Measurements from ENCODE around the gene EGLN3.
A peak's percentile ranks its signal among the peaks of the same experiment; 100 is the strongest.
"Not testable (repeated sequence)": the region's sequence is repeated elsewhere in the genome, so short reads cannot be mapped to it uniquely, and the experiment has no call there.

EGLN3 gene

DNA sequence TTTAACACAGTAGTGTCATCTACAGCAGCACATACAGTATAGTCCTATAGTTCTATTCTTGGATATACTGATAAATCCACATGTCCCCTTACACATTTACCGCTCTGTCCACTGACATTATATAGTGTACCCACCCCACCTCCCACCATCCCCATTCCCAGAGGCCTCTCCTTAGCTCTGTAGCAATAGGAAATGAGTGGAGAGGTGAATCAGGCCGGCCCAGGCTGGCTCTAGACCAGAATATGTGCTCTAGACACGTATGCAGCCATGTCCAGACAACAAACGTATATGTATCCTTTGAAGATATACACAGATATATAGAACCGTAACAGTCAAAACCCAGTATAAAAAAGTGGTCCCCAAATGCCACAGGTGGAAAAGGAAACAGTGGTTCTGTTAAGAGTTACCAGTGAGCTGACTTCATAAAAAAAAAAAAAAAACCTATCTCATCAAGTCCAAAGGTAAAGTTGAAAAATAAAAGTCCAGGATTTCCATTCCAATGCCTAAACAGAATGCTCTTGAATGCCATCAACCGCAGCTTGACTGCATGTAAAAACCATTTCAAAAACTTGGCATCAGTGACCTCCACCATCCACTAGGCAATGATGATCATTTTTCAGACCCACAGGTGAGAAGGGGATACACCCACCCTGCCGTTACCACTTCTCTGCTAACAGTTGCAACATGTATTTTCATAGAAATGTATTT lies 16.7 kb downstream of the EGLN3 start:
- DNase-seq = no peak

DNA sequence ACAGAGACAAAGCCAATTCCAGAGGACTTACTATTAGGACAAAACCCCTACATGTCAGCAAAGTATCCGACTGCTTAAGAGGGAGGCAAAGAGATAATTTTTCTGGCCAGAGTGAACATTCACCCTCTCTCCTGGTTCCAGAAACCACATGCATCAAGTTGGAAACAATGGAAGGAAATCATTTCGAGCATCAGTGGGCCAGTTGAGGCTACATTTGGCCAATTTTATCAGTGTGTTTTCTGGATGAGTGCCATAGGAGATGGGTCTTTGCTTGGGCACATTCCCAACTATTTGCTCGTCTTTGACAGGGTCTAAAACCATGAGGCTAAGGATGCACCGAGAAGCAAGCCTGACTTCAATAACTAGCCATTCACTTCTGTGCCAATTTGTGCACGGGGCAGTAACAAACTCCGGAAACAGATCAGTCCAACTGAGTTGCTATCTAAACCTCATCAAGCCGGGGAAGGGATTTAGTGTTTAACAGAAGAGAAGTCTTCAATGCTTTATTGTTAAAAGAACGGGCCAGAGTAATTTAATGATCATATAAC lies 17.4 kb downstream of the EGLN3 start:
- DNase-seq = no peak

DNA sequence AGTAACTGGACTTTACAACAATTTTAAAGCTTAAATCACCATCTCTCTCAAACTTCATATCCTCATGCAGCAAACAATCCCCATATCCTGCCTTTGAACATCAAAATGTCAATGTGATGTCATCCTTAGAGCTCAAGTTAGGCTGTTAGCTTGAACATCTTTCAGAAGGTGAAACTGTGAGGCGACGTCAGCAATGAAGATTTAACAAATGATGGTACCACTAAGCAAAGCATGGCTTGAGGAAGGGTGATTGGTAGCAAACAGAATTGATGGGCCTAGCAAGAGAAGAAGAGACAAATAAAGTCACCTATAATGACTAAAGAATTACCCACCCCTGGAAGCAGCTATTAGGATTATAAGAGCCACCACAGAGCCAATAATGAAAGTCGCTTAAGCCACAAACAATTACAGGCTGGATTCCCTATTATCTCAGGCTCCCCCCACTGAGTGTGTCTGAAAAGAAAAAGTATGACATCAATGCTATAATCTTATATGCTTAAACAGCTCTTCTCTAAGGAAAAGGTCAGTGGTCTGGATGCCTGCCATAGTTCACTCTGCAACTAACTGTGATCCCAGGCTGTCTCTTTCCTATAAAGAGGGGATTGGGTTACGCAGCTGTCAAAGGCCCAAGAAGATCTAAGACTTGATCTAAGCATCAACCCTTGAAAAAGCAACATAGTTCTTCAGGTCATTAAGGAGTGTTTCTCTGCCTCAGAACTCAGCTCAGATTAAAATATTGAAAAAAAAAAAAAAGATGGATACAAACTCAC lies 18.1 kb downstream of the EGLN3 start:
- DNase-seq = peak; percentile 70

DNA sequence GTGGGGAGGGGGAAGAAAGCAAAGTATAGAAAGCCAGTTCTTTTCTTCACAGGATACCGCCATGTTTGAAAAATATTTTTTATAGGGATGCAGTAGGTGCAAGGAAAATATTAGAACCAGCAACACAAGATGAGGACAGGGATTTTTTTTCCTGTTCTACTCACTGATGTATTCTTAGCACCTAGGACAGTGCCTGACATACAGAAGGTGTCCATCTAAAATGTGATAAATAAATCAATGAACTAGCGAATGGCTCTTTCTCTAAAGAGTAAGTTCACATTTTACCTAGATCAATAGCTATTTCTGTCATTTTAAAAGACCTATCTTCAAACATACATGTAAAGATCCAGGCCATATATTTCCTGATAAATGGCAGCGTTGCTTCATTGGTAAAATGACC lies 18.8 kb downstream of the EGLN3 start:
- no peak for DNase-seq

- DNase-seq = no peak
These were observed 19.4 kb downstream of the EGLN3 start for GRCh38 chr14:33931461-33931860.

- no peak for DNase-seq
These were observed 20.4 kb downstream of the EGLN3 start for GRCh38 chr14:33930439-33930838.

- no peak for DNase-seq
These were observed 21.0 kb downstream of the EGLN3 start for GRCh38 chr14:33929799-33930408.

- no peak for DNase-seq
These were observed 22.0 kb downstream of the EGLN3 start for GRCh38 chr14:33928895-33929294.

DNA sequence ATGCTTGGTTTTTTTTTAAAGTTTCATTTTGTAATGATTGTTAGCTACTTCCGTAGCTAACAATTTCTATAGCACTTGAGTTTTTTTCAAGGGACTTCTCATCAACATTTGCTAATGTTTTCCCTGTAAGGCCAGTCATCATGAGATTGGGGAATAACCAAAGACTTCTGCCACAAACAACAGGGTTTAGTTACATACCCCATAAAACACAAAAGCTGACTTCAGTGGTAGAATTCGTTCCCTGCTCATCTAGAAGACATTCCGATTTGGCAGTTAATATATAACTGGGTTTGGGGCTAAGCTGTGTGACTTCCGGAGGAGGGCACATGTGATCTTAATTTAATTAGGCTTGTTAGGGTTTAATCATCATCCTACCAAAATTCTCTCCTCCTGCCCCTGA lies 22.9 kb downstream of the EGLN3 start:
- DNase-seq = no peak

DNA sequence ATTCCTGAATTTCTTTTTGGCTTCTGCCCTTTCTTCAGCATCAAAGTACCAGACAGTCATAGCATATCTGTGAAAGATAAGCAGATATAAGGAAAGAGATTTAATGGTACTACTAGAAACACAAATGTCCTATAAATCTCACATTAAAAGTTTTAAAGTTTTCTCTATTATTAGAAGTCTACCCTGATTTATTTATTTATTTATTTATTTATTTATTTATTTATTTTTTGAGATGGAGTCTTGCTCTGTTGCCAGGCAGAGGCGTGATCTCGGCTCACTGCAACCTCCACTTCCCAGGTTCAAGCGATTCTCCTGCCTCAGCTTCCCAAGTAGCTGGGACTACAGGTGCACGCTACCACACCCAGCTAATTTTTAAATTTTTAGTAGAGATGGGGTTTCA lies 23.9 kb downstream of the EGLN3 start:
- DNase-seq = not testable (repeated sequence)

DNA sequence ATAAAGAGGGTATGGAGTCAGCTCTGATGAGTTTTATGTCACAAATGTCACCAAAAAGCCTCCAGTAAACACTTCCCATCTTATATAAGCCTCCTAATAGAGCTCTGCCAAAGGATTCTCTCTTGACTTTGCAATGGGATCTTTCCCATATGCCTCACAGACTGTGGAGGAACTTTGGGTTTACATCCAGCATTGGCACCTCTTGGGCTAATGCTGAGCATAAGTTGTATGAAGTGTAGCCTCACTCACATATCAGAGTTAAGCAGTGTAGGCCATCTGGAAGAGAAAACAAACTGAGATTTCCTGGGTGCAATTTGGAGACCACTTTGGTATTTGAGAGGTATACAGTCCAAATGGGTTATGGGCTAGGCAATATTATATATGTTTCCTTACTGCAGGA lies 24.9 kb downstream of the EGLN3 start:
- DNase-seq = no peak

DNA sequence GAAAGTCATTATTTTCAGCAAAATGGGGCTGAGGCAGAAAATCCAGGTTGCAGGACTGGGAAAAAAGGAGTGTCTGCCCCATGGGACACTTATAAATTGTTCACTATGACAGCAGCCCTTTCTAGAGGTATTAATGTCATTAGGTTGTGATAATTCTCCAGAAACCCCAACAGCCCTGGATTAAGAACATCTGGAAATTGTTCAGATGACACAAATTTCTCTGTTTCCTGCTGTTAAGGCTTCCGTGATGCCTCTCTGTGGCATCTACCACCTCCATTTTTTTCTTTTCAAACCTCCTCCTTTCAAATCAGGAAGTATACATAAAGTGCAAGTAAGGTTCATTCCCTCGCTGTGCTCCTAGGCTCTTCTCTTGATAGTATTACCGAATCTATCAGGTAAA lies 25.6 kb downstream of the EGLN3 start:
- no peak for DNase-seq

DNA sequence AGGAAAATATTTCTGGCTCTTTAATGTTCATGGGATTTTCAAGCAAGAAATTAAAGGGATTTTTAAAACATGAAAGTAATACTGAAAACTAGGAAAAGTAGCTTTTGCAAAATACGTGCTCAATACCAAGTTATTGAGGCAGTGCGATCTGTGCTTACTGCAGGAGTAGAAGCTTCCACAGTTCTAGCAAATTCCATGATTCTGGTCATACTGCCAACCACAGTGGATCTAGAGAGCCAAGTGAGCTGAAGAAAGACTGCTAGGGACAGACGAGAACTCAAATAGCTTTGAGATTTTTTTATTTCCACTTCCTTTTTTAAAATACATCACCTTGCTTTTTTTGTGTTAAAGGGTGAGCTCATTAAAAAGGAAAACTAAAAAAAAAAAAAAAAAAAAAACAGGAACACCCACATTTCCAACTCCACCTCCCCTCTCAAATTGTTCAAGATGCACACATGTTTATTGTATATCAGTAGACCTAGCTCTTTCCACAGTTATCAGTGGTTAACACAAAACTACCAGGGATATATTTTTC lies 26.2 kb downstream of the EGLN3 start:
- DNase-seq = no peak

- no peak for DNase-seq
These were observed 28.7 kb downstream of the EGLN3 start for GRCh38 chr14:33922125-33922524.

DNA sequence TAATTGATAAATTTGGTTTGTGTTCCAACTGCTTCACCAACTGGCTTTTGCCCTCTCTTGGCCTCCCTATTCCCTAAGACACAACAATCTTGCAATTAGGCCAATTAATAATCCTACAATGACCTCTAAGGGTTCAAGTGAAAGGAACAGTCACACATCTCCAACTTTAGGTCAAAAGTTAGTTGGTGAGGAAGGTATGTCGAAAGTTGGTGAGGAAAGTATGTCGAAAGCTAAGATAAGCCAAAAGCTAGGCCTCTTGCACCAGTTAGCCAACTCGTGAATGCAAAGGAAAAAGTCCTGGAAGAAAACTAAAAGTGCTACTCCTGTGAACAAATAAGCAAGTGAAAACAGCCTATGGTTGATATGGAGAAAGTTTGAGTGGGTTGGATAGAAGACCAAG lies 32.6 kb downstream of the EGLN3 start:
- DNase-seq = no peak

DNA sequence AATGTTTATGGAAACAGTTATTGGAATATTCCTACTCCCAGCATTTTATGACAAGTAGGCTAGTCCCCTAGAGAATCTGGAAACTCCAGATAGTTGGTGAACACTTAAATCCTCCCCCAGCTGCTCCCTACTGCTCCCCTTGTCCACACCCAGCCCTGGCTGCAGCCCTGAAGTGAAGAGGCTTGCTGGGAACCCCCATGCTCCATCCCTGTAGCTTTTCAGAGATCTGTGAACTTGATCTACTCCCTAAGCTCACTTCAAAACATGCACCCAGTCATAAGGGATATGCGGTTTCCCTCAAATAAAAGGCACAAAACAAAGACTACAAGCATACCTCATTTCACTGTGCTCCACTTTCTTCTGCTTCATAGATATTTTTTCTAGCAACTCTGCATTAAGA lies 33.2 kb downstream of the EGLN3 start:
- DNase-seq = no peak

DNA sequence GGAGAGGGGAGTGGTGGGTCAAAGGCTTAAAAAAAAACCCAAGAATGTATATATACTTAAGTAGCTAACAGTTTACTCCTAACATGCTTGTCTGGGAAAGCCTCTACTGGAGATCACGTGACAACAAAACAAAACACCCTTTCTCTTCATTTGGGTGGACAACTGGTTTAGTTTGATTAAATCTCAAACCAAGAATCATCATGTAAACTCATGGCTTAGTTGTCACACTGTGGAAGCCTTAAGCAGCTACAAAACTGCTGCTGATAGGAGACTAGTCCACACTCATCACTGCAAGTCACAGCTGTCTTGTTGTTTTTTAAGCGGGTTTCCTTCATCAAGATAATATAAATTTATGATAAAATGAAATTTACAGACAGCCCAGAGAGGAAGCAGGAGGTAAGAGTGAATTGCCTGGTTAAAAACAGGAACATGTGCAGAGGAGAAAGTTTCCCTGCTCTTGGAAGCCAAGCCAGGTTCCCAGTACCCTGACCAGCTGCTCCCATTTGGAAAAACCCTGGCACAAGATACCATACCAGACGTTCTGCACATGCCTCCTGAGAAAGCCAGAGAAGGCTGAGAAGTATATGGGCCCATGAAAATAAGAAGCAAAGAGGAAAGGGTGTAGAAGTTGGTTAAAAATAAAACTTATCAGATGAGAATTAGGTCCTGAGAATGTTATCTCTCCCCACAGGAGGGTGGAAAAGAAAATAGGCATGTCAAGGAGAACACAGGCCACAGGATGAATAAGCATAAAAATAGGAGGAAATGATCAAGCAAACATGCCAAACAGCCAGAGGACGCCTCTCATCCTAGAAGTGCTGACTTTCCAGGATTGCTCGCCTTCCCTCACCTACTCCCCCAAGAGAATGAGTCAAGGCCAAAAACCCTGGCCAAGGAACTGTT lies 34.0 kb downstream of the EGLN3 start:
- DNase-seq = no peak

- no peak for DNase-seq
These were observed 35.2 kb downstream of the EGLN3 start for GRCh38 chr14:33915682-33916081.

DNA sequence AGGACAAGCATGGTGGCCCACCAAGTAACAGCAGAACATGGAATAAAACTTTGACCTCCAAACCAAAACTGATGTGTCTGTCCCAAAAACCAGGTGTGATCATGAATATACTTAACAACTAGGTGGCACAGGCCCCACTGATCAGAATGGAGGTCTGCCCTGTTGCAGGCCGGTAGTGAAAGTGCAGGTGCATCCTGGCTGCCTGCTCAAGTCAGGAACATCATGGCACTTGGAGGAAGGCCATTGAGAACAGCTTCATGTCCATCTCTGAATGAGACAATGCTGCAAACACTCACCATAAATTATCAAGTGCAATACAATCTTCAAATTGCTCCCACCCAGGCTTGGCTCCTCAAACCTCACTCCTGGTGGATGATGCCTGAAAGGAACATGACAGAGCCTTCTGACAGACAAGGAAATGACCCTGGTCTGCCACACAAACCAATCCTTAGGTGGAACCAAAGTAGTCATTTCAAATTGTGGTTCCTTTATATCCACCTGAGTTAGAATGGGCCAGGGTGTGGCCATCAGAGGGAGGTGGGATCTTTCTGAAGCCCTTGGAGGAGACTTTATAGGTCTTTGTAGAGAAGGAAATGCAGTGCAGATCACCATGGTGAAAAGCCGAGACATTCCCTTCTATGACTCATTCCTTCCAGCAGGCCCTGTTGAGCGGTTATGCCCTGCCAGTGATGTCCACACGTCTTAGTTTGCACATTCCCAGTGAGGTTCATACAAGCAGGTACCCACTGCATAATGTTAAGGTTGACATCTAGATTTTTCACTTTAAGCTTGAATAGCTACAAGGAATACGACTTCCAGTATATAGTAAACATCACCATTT lies 36.0 kb downstream of the EGLN3 start:
- DNase-seq = no peak

- DNase-seq = no peak
These were observed 39.8 kb downstream of the EGLN3 start for GRCh38 chr14:33911046-33911445.

- DNase-seq = no peak
These were observed 40.4 kb downstream of the EGLN3 start for GRCh38 chr14:33910435-33910834.

Measured in DMS79 treated with DMSO at 0.1 percent for 48 hours (cell line).